Measurements from ENCODE around the gene ZDHHC11. TPM values are rescaled to one million over a fixed set of nuclear protein-coding genes. Genes with fewer than 3 reads are reported as not detected.
A peak's percentile ranks its signal among the peaks of the same experiment; 100 is the strongest.

Gene ZDHHC11
- total and polyA plus RNA-seq, 2 experiments from 2014 or later: 8.0 to 29.1 TPM

- no peak for DNase-seq (ENCODE audit: low spot score)
- H3K36me3 Mint-ChIP-seq (ENCODE audit: low read depth): peaks cover 9% of the 10 kb centered on the region
- no peaks in the 10 kb centered on the region for H3K27me3 ChIP-seq (ENCODE audit: insufficient read depth)
- H3K27me3 Mint-ChIP-seq (ENCODE audit: insufficient read depth, low read depth, poor library complexity): peaks cover 12% of the 10 kb centered on the region
- H3K4me2 ChIP-seq: no peak overlapping the region
- no peak overlapping the region for H3K4me3 Mint-ChIP-seq
- H3K4me3 ChIP-seq: no peak overlapping the region
- peaks cover 4% of the 10 kb centered on the region; the same call in 1 of the 2 replicates for H3K36me3 ChIP-seq (ENCODE audit: insufficient read depth)
- ATAC-seq: no peak
- no peak for TF ChIP-seq ETS1 (IDR thresholded peaks at IDR 0.05)
- TF ChIP-seq REST (IDR thresholded peaks at IDR 0.05; ENCODE audit: unreplicated experiment): no peak
- TF ChIP-seq EZH2phosphoT487 (IDR thresholded peaks at IDR 0.05; ENCODE audit: unreplicated experiment): no peak
- H3K27ac Mint-ChIP-seq: peak overlapping the region; percentile 29; the same call in 1 of the 2 replicates
- H3K27ac ChIP-seq (ENCODE audit: low read depth): no peak overlapping the region
- no peaks in the 10 kb centered on the region for H3K4me1 Mint-ChIP-seq
- no peaks in the 10 kb centered on the region for H3K9me2 ChIP-seq (ENCODE audit: insufficient read depth)
- no peaks in the 10 kb centered on the region; the same call in 2 of the 3 replicates for H3K9me3 Mint-ChIP-seq
- no peak overlapping the region for H2AFZ ChIP-seq
- H3K4me1 ChIP-seq (ENCODE audit: insufficient read depth): no peaks in the 10 kb centered on the region
- H3F3A ChIP-seq (replicated peaks; ENCODE audit: low read depth): no peaks in the 10 kb centered on the region
- no peaks in the 10 kb centered on the region for H3K79me2 ChIP-seq (replicated peaks; ENCODE audit: insufficient read depth)
- H4K20me1 ChIP-seq (replicated peaks; ENCODE audit: insufficient read depth): no peaks in the 10 kb centered on the region; the same call in 1 of the 2 replicates
These were observed 7.9 kb upstream of the ZDHHC11 start for GRCh38 chr5:858726-859125.

GRCh38 chr5:856531-857425 lies 6.0 kb upstream of the ZDHHC11 start:
- no peaks in the 10 kb centered on the region for H3K4me1 ChIP-seq (ENCODE audit: insufficient read depth)
- no peaks in the 10 kb centered on the region for H3F3A ChIP-seq (replicated peaks; ENCODE audit: low read depth)
- no peak overlapping the region for H3K27ac ChIP-seq (ENCODE audit: low read depth)
- no peaks in the 10 kb centered on the region; the same call in 2 of the 3 replicates for H3K4me1 Mint-ChIP-seq
- H3K79me2 ChIP-seq (replicated peaks; ENCODE audit: insufficient read depth): no peaks in the 10 kb centered on the region
- H3K36me3 ChIP-seq (ENCODE audit: insufficient read depth): no peaks in the 10 kb centered on the region
- H3K9me3 Mint-ChIP-seq: no peaks in the 10 kb centered on the region; the same call in 1 of the 3 replicates
- no peak overlapping the region for H2AFZ ChIP-seq
- no peak for DNase-seq (ENCODE audit: low spot score)
- no peak overlapping the region for H3K4me3 Mint-ChIP-seq
- H3K9me2 ChIP-seq (ENCODE audit: insufficient read depth): no peaks in the 10 kb centered on the region
- H3K36me3 Mint-ChIP-seq (ENCODE audit: low read depth): no peaks in the 10 kb centered on the region; the same call in 1 of the 3 replicates
- no peaks in the 10 kb centered on the region for H3K27me3 ChIP-seq (ENCODE audit: insufficient read depth)
- ATAC-seq: no peak
- H3K4me2 ChIP-seq: no peak overlapping the region
- no peak overlapping the region for H3K27ac Mint-ChIP-seq
- no peak overlapping the region for H3K4me3 ChIP-seq
- H3K27me3 Mint-ChIP-seq (ENCODE audit: insufficient read depth, low read depth, poor library complexity): peaks cover 12% of the 10 kb centered on the region
- no peaks in the 10 kb centered on the region for H4K20me1 ChIP-seq (replicated peaks; ENCODE audit: insufficient read depth)
- TF ChIP-seq ZNF462 (CRISPR knock-in tag; IDR thresholded peaks at IDR 0.05) (no peak), CTCF (conservative IDR thresholded peaks at IDR 0.05; ENCODE audit: low read depth in 2 of 2) (no peak)
